ENCODE data around the gene GOLPH3L.

GRCh38 chr1:150662811-150663210, 34.1 kb downstream of the GOLPH3L start:
- TF ChIP-seq TSHZ2 (CRISPR knock-in tag; IDR thresholded peaks at IDR 0.05) = no peak
- TF ChIP-seq ZFP3 (CRISPR knock-in tag; IDR thresholded peaks at IDR 0.05) = no peak
- no peak for TF ChIP-seq ESRRG (CRISPR knock-in tag; IDR thresholded peaks at IDR 0.05)
- TF ChIP-seq ARNTL (CRISPR knock-in tag; IDR thresholded peaks at IDR 0.05; ENCODE audit: borderline replicate concordance, low read depth) = no peak
- no peak for TF ChIP-seq ISL1 (CRISPR knock-in tag; IDR thresholded peaks at IDR 0.05)

All from SK-N-SH treated with all-trans-retinoic acid at 6 μM for 48 hours (cell line).